Femur (tissue), 1 donor: ENCODE measurements around the gene DHX34.
"Not testable (repeated sequence)": the region's sequence is repeated elsewhere in the genome, so short reads cannot be mapped to it uniquely, and the experiment has no call there.

ENCODE experiments used
- DNase-seq: peaks from one replicate; pipeline ENCODE4 v3.0.0-alpha.2; 2017

DHX34 gene

DNA sequence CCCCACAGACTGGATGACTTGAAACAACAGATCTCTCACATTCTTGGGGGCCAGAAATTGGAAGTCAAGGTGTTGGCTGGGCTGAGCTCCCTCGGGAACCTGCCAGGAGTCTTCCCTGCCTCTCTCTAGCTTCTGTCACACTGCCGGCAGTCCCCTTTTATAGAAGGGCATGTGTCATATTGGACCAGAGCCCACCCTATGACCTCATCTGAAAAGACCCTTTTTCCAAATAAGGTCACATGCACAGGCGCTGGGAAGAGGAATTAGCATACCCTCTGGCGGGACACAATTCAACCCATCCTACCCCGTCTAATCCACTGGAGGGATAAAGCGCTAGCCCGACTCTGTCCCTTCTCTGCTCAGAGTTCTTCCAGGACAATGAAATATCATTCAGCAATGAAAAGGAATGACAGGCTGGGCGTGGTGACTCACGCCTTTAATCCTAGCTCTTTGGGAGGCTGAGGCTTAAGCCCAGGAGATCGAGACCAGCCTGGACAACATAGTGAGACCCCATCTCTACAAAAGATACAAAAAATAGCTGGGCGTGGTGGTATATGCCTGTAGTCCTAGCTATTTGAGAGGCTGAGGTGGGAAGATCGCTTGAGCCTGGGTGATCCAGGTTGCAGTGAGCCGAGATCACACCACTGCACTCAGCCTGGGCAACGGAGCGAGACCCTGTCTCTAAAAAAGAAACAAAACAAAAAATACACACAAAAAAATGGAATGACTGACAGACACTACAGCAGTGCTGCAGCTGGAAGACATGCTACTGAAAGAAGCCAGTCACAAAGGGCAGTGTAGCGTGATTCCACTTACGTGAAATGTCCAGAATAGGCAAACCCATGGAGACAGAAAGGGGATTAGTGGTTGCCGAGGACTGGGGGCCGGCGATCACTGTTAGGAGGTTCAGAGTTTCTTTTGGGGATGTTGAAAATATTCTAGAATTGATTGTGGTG is 41.7 kb downstream of the DHX34 start:
- DNase-seq = no peak

DNA sequence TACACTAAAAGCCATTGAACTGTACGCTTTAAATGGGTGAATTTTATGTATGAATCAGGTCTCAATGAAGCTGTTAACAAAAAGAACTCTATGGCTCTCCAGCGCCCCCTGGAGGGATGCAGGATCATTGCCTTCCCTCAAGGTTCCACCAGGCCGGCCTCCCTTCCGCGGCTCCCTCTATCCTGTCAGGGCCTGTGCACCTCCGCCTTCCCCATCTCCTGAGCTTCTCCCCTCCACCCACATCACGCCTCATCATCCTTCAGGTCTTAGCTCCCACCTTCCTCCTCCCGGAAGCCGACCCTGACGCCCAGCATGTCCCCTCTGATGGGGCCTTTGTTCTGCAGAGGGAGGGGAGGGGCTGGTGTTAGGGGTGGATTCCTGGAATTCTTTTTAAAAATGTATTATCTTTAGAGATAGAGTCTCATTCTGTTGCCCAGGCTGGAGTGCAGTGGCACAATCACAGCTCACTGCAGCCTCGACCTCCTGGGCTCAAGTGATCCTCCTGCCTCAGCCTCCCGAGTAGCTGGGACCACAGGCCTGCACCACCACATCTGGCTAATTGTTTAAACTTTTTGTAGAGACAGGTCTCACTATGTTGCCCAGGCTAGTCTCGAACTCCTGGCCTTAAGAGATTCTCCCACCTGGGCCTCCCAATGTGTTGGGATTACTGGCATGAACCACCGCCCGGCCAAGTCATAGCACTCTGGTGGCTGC is 42.6 kb downstream of the DHX34 start:
- DNase-seq = peak; percentile 79

DNA sequence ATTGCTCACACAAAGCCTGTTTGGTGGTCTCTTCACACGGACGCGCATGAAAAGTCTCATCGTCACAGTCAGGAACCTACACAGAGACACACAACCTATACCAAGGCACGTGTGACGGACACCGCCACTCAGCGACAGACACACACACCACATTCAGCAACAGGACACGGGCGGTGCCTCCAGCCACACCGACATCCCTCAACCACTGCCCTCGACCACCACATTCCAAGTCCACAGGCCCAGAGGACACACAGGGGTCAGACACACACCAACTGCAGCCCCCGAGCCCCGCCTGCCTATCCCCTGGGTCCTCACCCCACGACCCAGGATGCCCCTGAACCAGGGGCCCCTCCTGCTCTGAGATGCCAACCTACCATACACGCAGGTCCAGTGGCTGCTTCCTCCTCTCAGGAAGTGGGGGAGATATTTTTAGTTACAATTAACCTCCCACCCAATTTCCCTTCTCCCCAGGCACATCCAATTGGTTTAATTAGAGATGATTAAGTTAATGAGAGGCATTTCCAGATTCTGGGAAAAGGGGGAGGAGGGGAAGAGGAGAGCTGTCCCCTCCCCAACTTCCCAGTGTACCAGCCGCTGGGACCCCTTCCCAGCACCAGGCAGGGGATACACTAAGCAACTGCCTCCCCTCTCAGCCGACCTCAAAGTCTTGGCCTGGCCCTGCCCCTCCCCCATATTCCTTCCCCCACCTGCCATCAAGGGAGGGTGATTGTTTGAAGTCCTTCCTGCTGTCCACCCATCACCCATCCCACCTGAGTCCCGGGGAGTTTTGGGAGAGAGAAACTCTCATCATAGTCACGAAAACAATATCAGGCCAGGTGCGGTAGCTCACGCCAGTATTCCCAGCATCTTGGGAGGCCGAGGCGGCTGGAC is 49.8 kb downstream of the DHX34 start:
- no peak for DNase-seq

DNA sequence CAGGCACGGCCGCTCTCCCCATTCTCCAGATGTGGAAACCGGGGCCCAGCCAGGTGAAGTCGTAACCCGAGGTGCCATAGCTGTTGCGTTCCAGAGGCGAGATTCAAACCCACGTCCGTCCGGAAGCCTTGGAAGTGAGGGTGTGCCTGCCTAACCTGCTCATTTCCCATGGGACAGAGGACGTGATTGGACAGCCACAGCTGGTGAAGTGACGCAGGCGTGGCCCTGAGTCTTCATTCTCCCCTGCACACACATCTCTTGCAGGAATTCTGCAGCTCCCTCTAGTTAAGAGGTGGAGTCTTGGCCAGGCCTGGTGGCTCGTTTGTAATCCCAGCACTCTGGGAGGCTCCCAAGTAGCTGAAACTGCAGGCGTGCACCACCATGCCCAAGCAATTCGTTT is 53.4 kb downstream of the DHX34 start:
- DNase-seq = no peak

- DNase-seq = no peak
Measured at GRCh38 chr19:47404334-47405196, 55.5 kb downstream of the DHX34 start.

GRCh38 chr19:47405197-47405550 is 56.1 kb downstream of the DHX34 start:
- no peak for DNase-seq

- no peak for DNase-seq
Measured at GRCh38 chr19:47405854-47406417, 56.8 kb downstream of the DHX34 start.

- DNase-seq = no peak
Measured at GRCh38 chr19:47406711-47407416, 57.7 kb downstream of the DHX34 start.

DNA sequence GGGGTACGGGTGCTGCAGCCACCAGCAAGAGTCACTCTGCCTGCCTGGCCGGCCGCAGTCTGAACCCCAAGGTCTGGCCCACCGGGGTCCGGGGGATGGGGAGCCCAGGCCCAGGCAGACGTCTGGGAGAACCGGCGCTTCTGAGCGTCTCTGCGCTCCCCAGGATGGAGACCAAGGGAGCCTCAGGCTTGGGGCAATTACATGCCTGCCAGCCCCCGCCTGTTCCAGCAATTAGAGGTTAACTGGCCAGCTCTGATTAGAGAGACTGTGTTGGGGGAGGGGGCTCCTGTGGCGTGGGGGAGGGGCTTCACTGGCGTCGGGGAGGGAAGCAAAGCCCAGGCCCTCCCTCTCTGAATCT is 58.3 kb downstream of the DHX34 start:
- no peak for DNase-seq

- DNase-seq = no peak
Measured at GRCh38 chr19:47408156-47408938, 59.2 kb downstream of the DHX34 start.

DNA sequence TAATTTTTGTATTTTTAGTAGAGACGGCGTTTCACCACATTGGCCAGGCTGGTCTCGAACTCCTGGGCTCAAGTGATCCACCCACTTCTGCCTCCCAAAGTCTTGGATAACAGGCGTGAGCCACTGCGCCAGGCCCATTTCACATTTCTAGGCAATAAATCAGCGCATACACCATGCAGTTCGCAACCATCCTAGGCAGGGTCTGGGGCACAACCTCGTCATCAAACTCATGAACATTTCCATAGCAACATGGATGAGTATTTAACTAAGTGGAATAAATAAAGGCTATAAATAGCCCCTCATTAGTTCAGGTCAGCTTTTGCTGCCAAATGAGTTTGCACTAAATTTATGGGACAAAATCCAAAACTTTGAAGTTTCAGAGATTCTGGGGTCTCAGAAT is 62.0 kb downstream of the DHX34 start:
- no peak for DNase-seq

- DNase-seq = not testable (repeated sequence)
Measured at GRCh38 chr19:47411696-47412095, 62.6 kb downstream of the DHX34 start.

- no peak for DNase-seq
Measured at GRCh38 chr19:47413941-47414340, 64.8 kb downstream of the DHX34 start.

- DNase-seq = no peak
Measured at GRCh38 chr19:47414469-47414868, 65.4 kb downstream of the DHX34 start.

DNA sequence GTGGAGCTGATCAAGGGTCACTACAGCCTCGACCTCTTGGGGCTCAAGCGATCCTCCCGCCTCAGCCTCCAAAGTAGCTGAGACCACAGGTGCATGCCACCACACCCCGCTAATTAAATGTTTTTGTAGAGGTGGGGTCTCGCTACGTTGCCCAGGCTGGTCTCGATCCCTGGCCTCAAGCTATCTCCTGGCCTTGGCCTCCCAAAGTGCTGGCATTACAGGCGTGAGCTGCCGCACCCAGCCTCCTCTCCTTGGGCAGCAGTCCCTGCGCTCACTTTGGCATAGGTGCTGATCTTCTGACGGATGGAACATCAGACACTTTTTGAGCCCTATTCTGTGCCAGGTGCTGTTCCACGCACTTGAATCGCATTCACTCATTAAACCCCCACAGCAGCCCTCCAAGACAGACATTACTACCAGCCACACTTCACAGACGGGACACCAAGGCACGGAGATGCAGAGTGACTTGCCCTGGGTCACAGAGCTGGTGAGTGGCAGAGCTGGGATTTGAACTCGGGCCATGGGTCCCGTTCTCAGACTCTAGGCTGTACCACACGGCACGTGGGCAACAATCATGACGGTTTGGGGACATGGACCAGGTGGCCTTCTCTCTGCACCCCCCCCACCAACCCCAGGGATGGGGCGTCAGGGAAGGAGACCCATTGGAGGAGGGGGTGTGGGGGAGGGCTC is 67.0 kb downstream of the DHX34 start:
- DNase-seq = no peak

GRCh38 chr19:47416643-47416985 is 67.5 kb downstream of the DHX34 start:
- no peak for DNase-seq

GRCh38 chr19:47417107-47417745 is 68.1 kb downstream of the DHX34 start:
- DNase-seq = no peak

DNA sequence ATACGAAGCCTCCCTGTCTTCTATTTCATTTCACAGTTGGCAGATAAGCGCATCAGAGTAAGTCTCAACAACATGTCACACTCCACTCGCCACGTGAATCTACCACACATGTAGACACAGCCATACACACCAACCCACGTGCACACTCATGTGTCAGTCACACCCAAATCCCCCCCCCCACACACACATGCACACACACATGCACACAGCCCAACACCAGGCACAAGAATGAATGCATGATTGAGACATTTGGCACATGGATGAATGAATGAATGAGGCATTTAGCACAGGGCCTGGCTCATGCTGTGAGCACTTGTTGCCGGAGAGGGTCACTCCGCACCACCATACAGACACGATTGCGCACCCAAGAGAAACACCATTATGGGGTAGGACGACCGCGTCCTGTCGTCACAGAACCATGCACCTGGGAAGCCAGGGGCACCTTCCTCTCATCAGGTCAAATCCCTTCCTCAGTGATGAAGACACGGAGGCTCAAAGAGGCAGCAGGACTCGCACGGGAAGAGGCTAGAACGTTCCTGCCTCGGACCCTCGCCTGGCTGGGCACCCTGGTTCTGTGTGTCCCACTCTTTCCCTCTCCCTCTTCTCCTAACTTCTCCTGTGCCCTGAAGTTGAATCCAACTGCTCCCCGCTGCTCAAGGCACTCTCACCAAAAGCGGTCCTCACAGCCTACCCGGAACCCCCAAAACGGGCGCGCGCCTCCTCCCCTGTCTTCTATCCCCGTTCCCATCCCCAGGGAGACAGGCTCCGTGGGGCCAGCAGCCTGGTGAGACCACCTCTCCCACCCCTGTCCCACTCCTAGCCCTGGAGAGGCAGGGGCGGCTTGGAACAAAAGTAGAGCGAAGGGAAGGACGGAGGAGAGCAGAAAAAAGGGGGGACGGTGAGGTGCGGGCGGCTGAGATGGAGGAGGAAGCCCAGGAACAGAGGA is 68.9 kb downstream of the DHX34 start:
- DNase-seq = no peak
